HL-60 (cell line): Measurements from ENCODE around the gene XYLB.

Experiments used
- CTCF ChIP-seq: IDR thresholded peaks from one replicate; pipeline ENCODE4 v1.5.1; 2011; ENCODE audit warnings: low read length, control low read depth, inconsistent platforms; ENCODE audit not compliant: insufficient read depth
- GABPA ChIP-seq: IDR thresholded peaks from 2 replicates; pipeline ENCODE4 v1.6.1; 2012; ENCODE audit warnings: low read depth
- POLR2AphosphoS5 ChIP-seq: IDR thresholded peaks from 2 replicates; pipeline ENCODE4 v1.6.1; 2012; ENCODE audit warnings: low read depth

- TF ChIP-seq CTCF (no peak), POLR2AphosphoS5 (no peak), GABPA (no peak)
These were observed 12.2 kb upstream of the XYLB start for GRCh38 chr3:38334142-38335055.
